GM10248 (cell line): Measurements from ENCODE around the gene FSTL5.

Experiments
- CTCF ChIA-PET: fragments of 300-600 bp; sonication (Branson Sonifier 250); formaldehyde crosslinking; extraction: SDS; loops from one replicate; lab custom pipeline; 2021; ENCODE audit warnings: antibody characterized with exemption; lab: Yijun Ruan, JAX
- POLR2A ChIA-PET: fragments of 350-650 bp; sonication (Branson Sonifier 250); formaldehyde crosslinking; extraction: SDS; loops from one replicate; lab custom pipeline; 2020; ENCODE audit warnings: antibody characterized with exemption; lab: Yijun Ruan, JAX
- DNase-seq: peaks from one replicate; pipeline ENCODE4 v3.0.0; 2012; ENCODE audit errors: extremely low spot score
- TF ChIP-seq, protein P1 (sequence below): IDR thresholded peaks from 2 replicates; pipeline ENCODE4 v1.5.1; 2012; ENCODE audit warnings: mild to moderate bottlenecking, low read depth; ENCODE audit errors: extremely low read depth, missing control alignments, control extremely low read depth

Gene FSTL5

DNA sequence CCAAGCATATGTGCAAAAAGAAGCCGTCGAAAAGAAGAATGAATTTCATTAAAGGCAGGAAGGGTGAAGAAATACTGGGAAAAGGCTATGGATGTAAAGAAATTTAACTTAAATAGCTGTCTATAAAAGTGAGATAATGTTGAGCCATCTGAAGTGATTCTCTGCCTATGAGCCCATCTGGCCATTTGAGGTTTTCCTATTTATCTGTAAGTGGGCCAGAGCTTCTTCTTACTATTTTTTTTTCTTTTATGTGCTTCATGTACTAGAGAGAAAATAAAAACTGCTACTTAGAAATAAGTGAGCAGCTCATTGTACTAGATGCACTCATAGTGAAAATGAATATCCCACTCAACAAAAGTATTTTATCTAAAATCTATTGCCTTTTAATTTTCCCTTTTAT, 725.7 kb downstream of the FSTL5 start:
- TF ChIP-seq, protein P1, sequence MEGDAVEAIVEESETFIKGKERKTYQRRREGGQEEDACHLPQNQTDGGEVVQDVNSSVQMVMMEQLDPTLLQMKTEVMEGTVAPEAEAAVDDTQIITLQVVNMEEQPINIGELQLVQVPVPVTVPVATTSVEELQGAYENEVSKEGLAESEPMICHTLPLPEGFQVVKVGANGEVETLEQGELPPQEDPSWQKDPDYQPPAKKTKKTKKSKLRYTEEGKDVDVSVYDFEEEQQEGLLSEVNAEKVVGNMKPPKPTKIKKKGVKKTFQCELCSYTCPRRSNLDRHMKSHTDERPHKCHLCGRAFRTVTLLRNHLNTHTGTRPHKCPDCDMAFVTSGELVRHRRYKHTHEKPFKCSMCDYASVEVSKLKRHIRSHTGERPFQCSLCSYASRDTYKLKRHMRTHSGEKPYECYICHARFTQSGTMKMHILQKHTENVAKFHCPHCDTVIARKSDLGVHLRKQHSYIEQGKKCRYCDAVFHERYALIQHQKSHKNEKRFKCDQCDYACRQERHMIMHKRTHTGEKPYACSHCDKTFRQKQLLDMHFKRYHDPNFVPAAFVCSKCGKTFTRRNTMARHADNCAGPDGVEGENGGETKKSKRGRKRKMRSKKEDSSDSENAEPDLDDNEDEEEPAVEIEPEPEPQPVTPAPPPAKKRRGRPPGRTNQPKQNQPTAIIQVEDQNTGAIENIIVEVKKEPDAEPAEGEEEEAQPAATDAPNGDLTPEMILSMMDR: no peak
- CTCF ChIA-PET: interaction anchor here (1.3 kb wide), 1 partner anchor 12 kb away, joined by 6 read pairs; no protein-coding TSS in a partner anchor
- DNase-seq: no peak
- POLR2A ChIA-PET: no interaction called here

DNA sequence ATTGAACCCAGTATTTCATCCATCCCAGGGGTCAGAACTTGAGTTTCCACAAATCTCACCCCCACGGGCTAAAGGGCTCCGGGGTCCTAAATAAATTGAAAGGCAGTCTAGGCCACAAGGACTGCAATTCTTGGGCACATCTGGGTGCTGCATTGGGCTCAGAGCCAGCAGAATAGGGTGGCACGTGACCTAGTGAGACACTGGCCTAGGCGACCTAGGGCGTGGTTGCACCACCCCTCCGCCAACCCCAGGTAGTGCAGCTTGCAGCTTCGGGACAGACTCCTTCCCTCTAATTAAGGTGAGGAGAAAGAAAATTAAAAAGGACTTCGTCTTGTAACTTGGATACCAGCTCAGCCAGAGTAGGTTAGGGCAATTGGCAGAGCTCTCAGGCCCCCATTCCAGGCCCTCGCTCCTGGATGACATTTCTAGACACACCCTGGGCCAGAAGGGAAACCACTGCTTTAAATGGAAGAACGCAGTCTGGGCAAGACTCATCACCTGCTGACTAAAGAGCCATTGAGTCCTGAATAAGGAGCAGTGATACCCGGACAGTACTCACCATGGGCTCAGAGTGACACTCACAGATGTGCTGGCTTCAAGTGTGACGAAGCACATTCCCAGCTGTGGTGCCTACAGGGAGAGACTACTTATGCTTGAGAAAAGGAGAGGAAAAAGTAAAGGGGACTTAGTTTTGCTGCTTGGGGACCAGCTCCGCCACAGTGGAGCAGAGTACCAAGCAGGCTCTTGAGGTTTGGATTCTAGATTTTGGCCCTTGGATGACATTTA, 735.4 kb downstream of the FSTL5 start:
- CTCF ChIA-PET: interaction anchor here (0.7 to 1.2 kb wide), 2 partner anchors 19 to 20 kb away, joined by 3 to 4 read pairs; no protein-coding TSS in a partner anchor
- TF ChIP-seq, protein P1: no peak
- POLR2A ChIA-PET: no interaction called here
- DNase-seq: no peak

DNA sequence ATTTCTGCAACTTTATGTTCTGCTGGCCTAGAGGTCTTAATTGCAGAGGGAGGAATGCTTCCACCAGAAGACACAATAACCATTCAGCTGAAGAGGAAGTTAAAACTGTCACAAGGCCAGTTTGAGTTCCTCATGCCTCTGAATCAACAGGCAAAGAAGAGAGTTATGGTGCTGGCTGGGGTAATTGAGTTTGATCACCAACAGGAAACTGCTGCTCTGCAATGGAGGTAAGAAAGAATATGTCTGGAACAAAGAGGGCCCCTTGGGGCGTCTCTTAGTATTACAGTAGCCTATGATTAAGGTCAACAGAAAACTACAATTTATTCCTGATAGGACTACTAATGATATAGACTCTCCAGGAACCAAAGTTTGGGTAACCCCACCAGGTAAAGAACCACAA, 744.0 kb downstream of the FSTL5 start:
- DNase-seq: no peak
- ChIA-PET CTCF (no interaction called here), POLR2A (no interaction called here)
- TF ChIP-seq, protein P1: no peak

DNA sequence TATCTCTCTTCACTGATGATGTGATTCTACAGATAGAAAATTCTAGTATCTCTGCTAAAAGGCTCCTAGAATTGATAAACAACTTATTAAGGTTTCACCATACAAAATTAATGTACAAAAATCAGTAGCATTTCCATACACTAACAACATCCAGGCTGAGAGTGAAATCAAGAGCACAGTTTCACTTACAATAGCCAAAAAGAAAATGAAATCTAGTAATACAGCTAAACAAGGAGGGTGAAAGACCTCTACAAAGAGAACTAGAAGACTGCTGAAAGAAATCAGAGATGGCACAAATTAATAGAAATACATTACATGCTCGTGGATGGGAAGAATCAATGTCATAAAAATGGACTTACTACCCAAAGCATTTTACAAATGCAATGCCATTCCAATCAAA, 751.9 kb downstream of the FSTL5 start:
- ChIA-PET POLR2A (no interaction called here), CTCF (no interaction called here)
- DNase-seq: no peak
- TF ChIP-seq, protein P1: no peak

DNA sequence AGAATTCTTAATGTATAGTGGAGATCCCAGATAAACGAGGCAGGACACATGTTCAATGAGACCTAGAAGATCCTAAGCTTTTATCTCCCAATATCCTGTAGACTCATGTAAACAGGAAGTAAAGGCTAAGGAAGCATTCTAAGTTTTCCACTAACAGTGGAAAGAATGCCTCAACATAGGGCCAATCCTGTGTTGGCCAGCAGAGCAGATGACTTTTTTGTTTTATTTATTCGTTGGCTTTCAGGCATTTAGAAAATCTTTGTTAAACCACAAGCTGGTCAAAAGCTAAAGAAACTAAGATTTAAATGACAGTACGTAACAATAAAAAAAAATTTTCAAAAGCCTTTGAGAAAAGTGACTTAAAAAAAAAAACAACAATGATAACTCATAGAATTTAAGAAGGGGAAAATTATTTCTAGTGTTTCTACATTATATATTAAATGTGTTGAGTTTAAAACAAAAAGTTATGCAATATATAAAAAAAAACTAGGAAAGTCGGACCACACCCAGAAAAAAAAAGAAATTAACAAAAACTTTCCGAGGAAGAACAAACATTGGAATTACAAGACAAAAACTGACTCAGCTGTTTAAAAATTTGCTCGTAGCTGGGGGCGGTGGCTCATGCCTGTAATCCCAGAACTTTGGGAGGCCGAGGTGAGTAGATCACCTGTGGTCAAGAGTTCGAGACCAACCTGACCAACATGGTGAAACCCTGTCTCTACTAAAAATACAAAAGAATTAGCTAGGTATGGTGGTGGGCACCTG, 759.3 kb downstream of the FSTL5 start:
- TF ChIP-seq, protein P1: no peak
- ChIA-PET POLR2A (no interaction called here), CTCF (no interaction called here)
- DNase-seq: no peak

DNA sequence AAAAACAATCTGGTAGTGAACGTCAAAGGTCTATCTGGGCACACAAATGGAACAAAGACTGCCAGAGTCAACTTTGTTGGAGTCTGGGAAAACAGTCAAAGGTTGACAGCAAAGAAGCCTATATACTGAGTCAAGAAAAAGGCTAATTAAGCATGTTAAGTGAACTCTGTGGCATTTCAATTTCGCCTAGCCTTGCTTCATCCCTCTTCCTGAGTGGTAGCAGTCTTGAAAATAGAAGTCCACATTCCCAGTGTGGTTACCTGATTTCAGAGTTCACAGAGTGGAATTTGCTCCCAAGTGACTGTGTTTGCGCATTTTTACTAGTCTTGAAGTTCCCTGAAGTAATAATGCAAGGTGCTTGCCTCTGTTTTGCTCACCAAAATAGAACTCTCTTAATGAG, 760.0 kb downstream of the FSTL5 start:
- CTCF ChIA-PET: no interaction called here
- DNase-seq: no peak
- POLR2A ChIA-PET: no interaction called here
- TF ChIP-seq, protein P1: no peak
